ENCODE measurements around the gene ZNF80. TPM values are rescaled to one million over a fixed set of nuclear protein-coding genes. Genes with fewer than 3 reads are reported as not detected.

Gene ZNF80
- polyA plus RNA-seq, 1 donor from 2014 or later: not detected

DNA sequence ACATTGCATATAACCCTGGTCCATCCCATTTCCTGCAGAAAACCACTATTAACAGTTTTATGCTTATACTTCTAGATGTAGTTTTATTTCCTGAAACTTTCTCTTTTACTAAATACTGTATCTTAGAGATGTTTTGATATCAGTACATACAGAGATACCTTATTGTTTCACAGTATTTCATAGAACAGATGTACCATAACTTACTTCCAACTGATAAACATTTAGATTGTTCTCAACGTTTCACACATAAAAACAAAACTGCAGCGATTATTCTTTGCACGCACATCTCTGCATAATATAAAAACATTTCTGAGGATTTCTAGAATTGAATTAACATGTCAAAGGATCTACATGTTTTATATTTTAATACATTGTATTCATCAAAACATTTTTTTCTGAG, 2.6 kb downstream of the ZNF80 start:
- H3K36me3 Mint-ChIP-seq: peaks cover 3% of the 10 kb centered on the region
- H3K27me3 Mint-ChIP-seq: no peaks in the 10 kb centered on the region
- peaks cover 3 to 13% (median 5%) of the 10 kb centered on the region in 3 donors for H3K4me1 Mint-ChIP-seq
- H3K9me3 Mint-ChIP-seq: peaks cover 0 to 1% (median 0%) of the 10 kb centered on the region in 3 donors
- no peak overlapping the region for H3K4me3 Mint-ChIP-seq
- H3K27ac Mint-ChIP-seq: no peak overlapping the region

GRCh38 chr3:114231616-114232015, 5.8 kb downstream of the ZNF80 start:
- peaks cover 2% of the 10 kb centered on the region for H3K36me3 Mint-ChIP-seq
- H3K27ac Mint-ChIP-seq: peak overlapping the region in 2 of 3 donors; percentile 73 to 81
- H3K27me3 Mint-ChIP-seq: no peaks in the 10 kb centered on the region
- H3K4me1 Mint-ChIP-seq: peaks cover 13 to 20% (median 18%) of the 10 kb centered on the region in 3 donors
- H3K9me3 Mint-ChIP-seq: no peaks in the 10 kb centered on the region
- peak overlapping the region in 2 of 4 donors; percentile 23 to 53 for H3K4me3 Mint-ChIP-seq

DNA sequence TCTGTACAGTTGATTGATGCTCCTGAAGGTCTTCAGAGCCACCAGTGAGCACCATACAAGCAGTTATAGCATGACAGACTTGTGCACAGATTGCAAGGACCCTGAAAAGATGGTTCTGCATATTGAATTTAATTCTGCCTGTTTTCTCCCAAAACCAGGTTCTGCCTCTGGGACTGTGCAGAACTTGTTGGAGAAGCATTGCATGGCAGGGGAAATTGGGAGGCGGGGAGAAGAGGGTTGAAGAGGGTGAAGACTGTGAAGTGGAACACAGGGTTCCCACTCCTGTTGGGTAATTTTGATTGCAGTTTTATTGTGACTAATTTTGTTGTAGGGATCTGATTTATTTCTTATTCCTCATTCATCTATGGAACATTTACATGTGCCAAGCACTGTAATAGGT, 10.3 kb downstream of the ZNF80 start:
- Mint-ChIP-seq H3K4me3 (peak overlapping the region in 1 of 4 donors; percentile 74), H3K36me3 (peaks cover 4% of the 10 kb centered on the region), H3K9me3 (peaks cover 0 to 4% (median 3%) of the 10 kb centered on the region in 3 donors), H3K27ac (peak overlapping the region in 1 of 3 donors; percentile 97), H3K4me1 (peaks cover 35 to 44% (median 42%) of the 10 kb centered on the region in 3 donors), H3K27me3 (no peaks in the 10 kb centered on the region)

GRCh38 chr3:114226313-114226712, 11.1 kb downstream of the ZNF80 start:
- Mint-ChIP-seq H3K36me3 (peaks cover 4% of the 10 kb centered on the region), H3K9me3 (peaks cover 0 to 4% (median 3%) of the 10 kb centered on the region in 3 donors), H3K4me1 (peaks cover 40 to 51% (median 45%) of the 10 kb centered on the region in 3 donors), H3K27ac (peak overlapping the region; percentile 8 to 97 (median 20)), H3K27me3 (no peaks in the 10 kb centered on the region), H3K4me3 (peak overlapping the region in 3 of 4 donors; percentile 28 to 88 (median 83))

DNA sequence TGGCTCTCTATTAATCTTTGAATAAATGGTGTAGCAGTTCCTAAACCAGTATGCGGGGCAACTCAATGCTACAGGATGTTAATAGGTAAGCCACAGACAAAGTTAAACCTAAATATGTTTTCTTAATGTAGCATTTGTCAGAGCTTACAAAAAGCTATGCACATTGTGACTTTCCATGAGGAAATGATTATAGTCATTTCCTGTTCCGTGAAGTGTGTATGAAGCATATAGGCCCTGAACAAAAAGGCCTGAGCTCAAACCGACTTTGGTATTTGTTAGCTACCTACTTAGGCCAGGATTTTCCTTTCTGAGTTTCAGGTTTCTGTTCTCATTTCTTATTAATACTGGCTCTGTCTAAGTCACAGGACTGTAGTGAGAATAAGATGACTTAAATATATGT, 14.2 kb downstream of the ZNF80 start:
- peak overlapping the region in 3 of 4 donors; percentile 3 to 12 (median 4) for H3K4me3 Mint-ChIP-seq
- peaks cover 4% of the 10 kb centered on the region for H3K36me3 Mint-ChIP-seq
- no peaks in the 10 kb centered on the region for H3K27me3 Mint-ChIP-seq
- H3K27ac Mint-ChIP-seq: peak overlapping the region; percentile 6 to 69 (median 33)
- peaks cover 0 to 4% (median 3%) of the 10 kb centered on the region in 3 donors for H3K9me3 Mint-ChIP-seq
- peaks cover 58 to 68% (median 58%) of the 10 kb centered on the region in 3 donors for H3K4me1 Mint-ChIP-seq

DNA sequence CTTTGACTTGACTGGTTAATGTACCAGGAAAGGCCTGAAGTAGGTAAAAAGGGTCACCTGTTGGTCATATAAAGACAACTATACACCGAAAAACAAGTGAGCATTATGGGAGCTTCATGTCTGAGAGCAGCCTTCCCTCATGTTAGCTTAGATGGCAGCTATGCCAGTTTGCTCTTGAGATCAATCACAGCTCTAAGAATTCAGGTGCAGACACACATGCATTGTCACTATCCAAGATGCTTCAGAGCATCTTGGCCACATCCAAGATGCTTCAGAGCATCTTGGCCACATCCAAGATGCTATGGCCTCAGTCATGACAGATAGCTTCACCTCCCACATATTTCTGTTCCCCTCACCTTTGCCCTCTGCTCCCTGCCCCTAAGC, 15.5 kb downstream of the ZNF80 start:
- H3K4me3 Mint-ChIP-seq: peak overlapping the region in 2 of 4 donors; percentile 41 to 76
- no peaks in the 10 kb centered on the region for H3K27me3 Mint-ChIP-seq
- peaks cover 55 to 62% (median 60%) of the 10 kb centered on the region in 3 donors for H3K4me1 Mint-ChIP-seq
- H3K27ac Mint-ChIP-seq: peak overlapping the region; percentile 40 to 88 (median 49)
- peaks cover 2% of the 10 kb centered on the region for H3K36me3 Mint-ChIP-seq
- H3K9me3 Mint-ChIP-seq: peaks cover 0 to 4% (median 3%) of the 10 kb centered on the region in 3 donors

- Mint-ChIP-seq H3K9me3 (peaks cover 0 to 4% (median 3%) of the 10 kb centered on the region in 3 donors), H3K36me3 (peaks cover under 1% of the 10 kb centered on the region), H3K27me3 (no peaks in the 10 kb centered on the region), H3K4me1 (peaks cover 51 to 56% (median 56%) of the 10 kb centered on the region in 3 donors), H3K27ac (peak overlapping the region in 2 of 3 donors; percentile 40 to 88), H3K4me3 (peak overlapping the region in 2 of 4 donors; percentile 41 to 62)
Observed at GRCh38 chr3:114221165-114221880, 16.1 kb downstream of the ZNF80 start.

- Mint-ChIP-seq H3K27ac (peak overlapping the region in 2 of 3 donors; percentile 49 to 75), H3K9me3 (peaks cover 0 to 2% (median 0%) of the 10 kb centered on the region in 3 donors), H3K27me3 (no peaks in the 10 kb centered on the region), H3K4me1 (peaks cover 44 to 48% (median 46%) of the 10 kb centered on the region in 3 donors), H3K4me3 (peak overlapping the region in 2 of 4 donors; percentile 39 to 89), H3K36me3 (no peaks in the 10 kb centered on the region)
Observed at GRCh38 chr3:114219741-114220140, 17.6 kb downstream of the ZNF80 start.

GRCh38 chr3:114218578-114219185, 18.7 kb downstream of the ZNF80 start:
- peaks cover 40 to 47% (median 41%) of the 10 kb centered on the region in 3 donors for H3K4me1 Mint-ChIP-seq
- H3K27ac Mint-ChIP-seq: peak overlapping the region; percentile 69 to 89 (median 71)
- H3K27me3 Mint-ChIP-seq: no peaks in the 10 kb centered on the region
- H3K4me3 Mint-ChIP-seq: peak overlapping the region in 2 of 4 donors; percentile 61 to 89
- H3K9me3 Mint-ChIP-seq: no peaks in the 10 kb centered on the region
- H3K36me3 Mint-ChIP-seq: no peaks in the 10 kb centered on the region

GRCh38 chr3:114218006-114218405, 19.4 kb downstream of the ZNF80 start:
- Mint-ChIP-seq H3K36me3 (no peaks in the 10 kb centered on the region), H3K4me1 (peaks cover 35 to 45% (median 39%) of the 10 kb centered on the region in 3 donors), H3K4me3 (no peak overlapping the region), H3K27ac (peak overlapping the region in 2 of 3 donors; percentile 69 to 89), H3K27me3 (no peaks in the 10 kb centered on the region), H3K9me3 (no peaks in the 10 kb centered on the region)

- Mint-ChIP-seq H3K36me3 (no peaks in the 10 kb centered on the region), H3K27ac (peak overlapping the region in 1 of 3 donors; percentile 55), H3K4me1 (peaks cover 32 to 47% (median 43%) of the 10 kb centered on the region in 3 donors), H3K4me3 (no peak overlapping the region), H3K9me3 (no peaks in the 10 kb centered on the region), H3K27me3 (no peaks in the 10 kb centered on the region)
Observed at GRCh38 chr3:114217266-114217665, 20.1 kb downstream of the ZNF80 start.

- no peaks in the 10 kb centered on the region for H3K9me3 Mint-ChIP-seq
- no peak overlapping the region for H3K27ac Mint-ChIP-seq
- no peaks in the 10 kb centered on the region for H3K27me3 Mint-ChIP-seq
- no peaks in the 10 kb centered on the region for H3K36me3 Mint-ChIP-seq
- peaks cover 23 to 39% (median 39%) of the 10 kb centered on the region in 3 donors for H3K4me1 Mint-ChIP-seq
- peak overlapping the region in 2 of 4 donors; percentile 18 to 50 for H3K4me3 Mint-ChIP-seq
Observed at GRCh38 chr3:114216186-114216970, 21.0 kb downstream of the ZNF80 start.

DNA sequence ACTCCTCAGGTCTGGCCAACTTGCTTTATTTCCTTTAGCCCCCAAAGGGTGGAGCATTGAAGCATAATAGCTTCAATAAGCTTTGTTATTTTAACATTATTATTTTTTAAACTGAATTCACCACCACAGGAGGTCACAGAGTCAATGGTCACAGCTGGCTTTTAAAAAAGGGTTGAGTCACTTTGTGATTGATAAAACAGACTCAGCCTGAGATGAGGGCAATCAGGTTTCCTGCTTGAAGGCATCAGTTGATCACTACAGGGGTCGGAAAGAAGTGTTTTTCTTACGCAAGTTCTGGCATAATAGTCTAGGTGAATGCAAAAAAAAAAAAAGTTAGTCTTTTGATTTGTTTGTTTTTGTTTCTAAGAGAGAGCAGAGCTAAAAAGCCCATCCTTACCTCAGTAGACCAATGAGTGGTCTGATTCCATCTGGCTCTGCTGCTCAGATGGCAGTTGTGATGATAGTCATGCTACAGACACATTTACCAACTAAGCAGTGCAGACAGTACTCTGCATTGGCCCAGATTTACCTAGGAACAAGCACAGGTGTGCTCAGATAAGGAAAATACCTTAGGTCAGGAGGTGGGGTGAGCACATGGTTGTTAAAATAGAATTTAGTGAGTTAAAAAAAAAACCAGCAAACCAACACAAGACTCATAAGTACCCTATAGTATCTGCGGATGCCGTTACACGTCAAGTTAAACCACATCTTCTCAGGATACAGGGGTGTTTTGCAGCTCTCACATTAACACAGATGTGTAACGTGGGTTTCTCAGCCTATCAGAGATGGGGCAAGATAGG, 22.6 kb downstream of the ZNF80 start:
- no peak overlapping the region for H3K27ac Mint-ChIP-seq
- H3K9me3 Mint-ChIP-seq: no peaks in the 10 kb centered on the region
- no peak overlapping the region for H3K4me3 Mint-ChIP-seq
- no peaks in the 10 kb centered on the region for H3K27me3 Mint-ChIP-seq
- peaks cover 10 to 29% (median 28%) of the 10 kb centered on the region in 3 donors for H3K4me1 Mint-ChIP-seq
- H3K36me3 Mint-ChIP-seq: no peaks in the 10 kb centered on the region
